Trophoblast cell (in vitro differentiated cells and primary cell): ENCODE data around the gene GPR135.

Experiments used
- DNase-seq, 2 donors: peaks; one replicate each; pipeline ENCODE4 v3.0.0-alpha.2; 2016
- H2AFZ ChIP-seq: 2 replicates; pipeline ENCODE4 v1.6.1; 2013; ENCODE audit warnings: low read length, moderate library complexity, mild to moderate bottlenecking; ENCODE audit not compliant: insufficient read depth, poor library complexity
- H2AK5ac ChIP-seq: 2 replicates; pipeline ENCODE4 v1.6.1; 2013; ENCODE audit warnings: mild to moderate bottlenecking, low read length
- H2BK120ac ChIP-seq: 2 replicates; pipeline ENCODE4 v1.6.1; 2013; ENCODE audit warnings: low read length, mild to moderate bottlenecking, moderate library complexity; ENCODE audit not compliant: insufficient read depth, poor library complexity
- H2BK12ac ChIP-seq: 2 replicates; pipeline ENCODE4 v1.6.1; 2013; ENCODE audit warnings: mild to moderate bottlenecking, low read length, moderate library complexity
- H2BK5ac ChIP-seq: 2 replicates; pipeline ENCODE4 v1.6.1; 2013; ENCODE audit warnings: low read length, low read depth, moderate library complexity, mild to moderate bottlenecking; ENCODE audit not compliant: poor library complexity
- H3K14ac ChIP-seq: 2 replicates; pipeline ENCODE4 v1.6.1; 2013; ENCODE audit warnings: mild to moderate bottlenecking, low read length
- H3K18ac ChIP-seq: 2 replicates; pipeline ENCODE4 v1.6.1; 2013; ENCODE audit warnings: mild to moderate bottlenecking, low read length
- H3K23ac ChIP-seq: 2 replicates; pipeline ENCODE4 v1.6.1; 2013; ENCODE audit warnings: low read length
- H3K27ac ChIP-seq: 2 replicates; pipeline ENCODE4 v1.5.1; 2013; ENCODE audit warnings: low read depth, mild to moderate bottlenecking, inconsistent platforms, low read length, moderate library complexity
- H3K27me3 ChIP-seq: 2 replicates; pipeline ENCODE4 v1.6.1; 2013; ENCODE audit warnings: inconsistent platforms, mild to moderate bottlenecking, low read length, moderate library complexity; ENCODE audit not compliant: insufficient read depth
- H3K36me3 ChIP-seq, 2 experiments: 1 replicate in 1 of 2; 2 replicates in 1 of 2; pipeline ENCODE4 v1.6.1; 2013; ENCODE audit warnings: low read length in 2 of 2, mild to moderate bottlenecking in 2 of 2, moderate library complexity in 1 of 2; ENCODE audit not compliant: insufficient read depth in 2 of 2, control insufficient read depth in 1 of 2
- H3K4ac ChIP-seq: 2 replicates; pipeline ENCODE4 v1.6.1; 2013; ENCODE audit warnings: low read depth, mild to moderate bottlenecking, low read length, moderate library complexity
- H3K4me1 ChIP-seq, 2 experiments: 1 replicate in 1 of 2; 2 replicates in 1 of 2; pipeline ENCODE4 v1.6.1; 2013; ENCODE audit warnings: low read length in 2 of 2, mild to moderate bottlenecking in 2 of 2, moderate library complexity in 1 of 2; ENCODE audit not compliant: insufficient read depth in 2 of 2, control insufficient read depth in 1 of 2
- H3K4me2 ChIP-seq: 2 replicates; pipeline ENCODE4 v1.6.1; 2013; ENCODE audit warnings: inconsistent platforms, mild to moderate bottlenecking, low read length, moderate library complexity
- H3K4me3 ChIP-seq: 2 replicates; pipeline ENCODE4 v1.5.1; 2013; ENCODE audit warnings: mild to moderate bottlenecking, low read depth, low read length, inconsistent platforms
- H3K79me1 ChIP-seq: one replicate; pipeline ENCODE4 v1.6.1; 2013; ENCODE audit warnings: low read length
- H3K79me2 ChIP-seq: 2 replicates; pipeline ENCODE4 v1.6.1; 2013; ENCODE audit warnings: low read length, mild to moderate bottlenecking; ENCODE audit not compliant: control insufficient read depth, insufficient read depth, poor library complexity
- H3K9ac ChIP-seq: 2 replicates; pipeline ENCODE4 v1.6.1; 2013; ENCODE audit warnings: mild to moderate bottlenecking, low read length
- H3K9me3 ChIP-seq: 2 replicates; pipeline ENCODE4 v1.6.1; 2013; ENCODE audit warnings: low read depth, mild to moderate bottlenecking, control low read depth, inconsistent platforms, low read length; ENCODE audit not compliant: insufficient read depth
- H4K12ac ChIP-seq: 2 replicates; pipeline ENCODE4 v1.6.1; 2013; ENCODE audit warnings: low read depth, mild to moderate bottlenecking, low read length, moderate library complexity
- H4K8ac ChIP-seq: 2 replicates; pipeline ENCODE4 v1.6.1; 2013; ENCODE audit warnings: low read depth, mild to moderate bottlenecking, low read length, moderate library complexity
- H4K91ac ChIP-seq: one replicate; pipeline ENCODE4 v1.6.1; 2013; ENCODE audit warnings: low read depth, mild to moderate bottlenecking, low read length, moderate library complexity
- WGBS: extraction: QIAGEN DNeasy Blood & Tissue Kit; methylation state at CpG from one replicate; pipeline ENCODE4 v1.1.7; 2013; ENCODE audit warnings: missing lambda C conversion rate; ENCODE audit not compliant: insufficient read length, insufficient coverage; ENCODE audit errors: extremely low coverage; 5-methylcytosine and 5-hydroxymethylcytosine counted together

The GPR135 gene

GRCh38 chr14:59460378-59460777 lies 4.8 kb downstream of the GPR135 start:
- WGBS = no CpG with 5 or more reads among the region's 1 CpG
- H3K4me1 ChIP-seq = peaks cover 7% of the 10 kb centered on the region in 2 experiments
- no peak overlapping the region for H2BK5ac ChIP-seq
- no peak overlapping the region for H4K8ac ChIP-seq
- no peak overlapping the region for H4K91ac ChIP-seq
- no peak overlapping the region for H3K23ac ChIP-seq
- peaks cover 9% of the 10 kb centered on the region for H3K27me3 ChIP-seq
- no peak overlapping the region for H3K4me2 ChIP-seq
- H3K18ac ChIP-seq = no peak overlapping the region
- no peak overlapping the region for H3K27ac ChIP-seq
- H3K14ac ChIP-seq = no peak overlapping the region
- H2BK120ac ChIP-seq = no peak overlapping the region
- H3K4me3 ChIP-seq = no peak overlapping the region
- H3K79me1 ChIP-seq = no peaks in the 10 kb centered on the region
- H3K36me3 ChIP-seq = no peaks in the 10 kb centered on the region
- H3K9ac ChIP-seq = no peak overlapping the region
- no peak overlapping the region for H4K12ac ChIP-seq
- no peak overlapping the region for H3K4ac ChIP-seq
- no peak for DNase-seq
- H2AFZ ChIP-seq = no peak overlapping the region
- H3K9me3 ChIP-seq = no peaks in the 10 kb centered on the region
- no peak overlapping the region for H2AK5ac ChIP-seq
- H2BK12ac ChIP-seq = no peak overlapping the region
- H3K79me2 ChIP-seq = no peaks in the 10 kb centered on the region

- Histone ChIP-seq H2AK5ac (no peak overlapping the region), H3K27ac (no peak overlapping the region), H2AFZ (no peak overlapping the region), H2BK120ac (no peak overlapping the region), H3K36me3 (no peaks in the 10 kb centered on the region), H4K12ac (no peak overlapping the region), H3K9ac (no peak overlapping the region), H3K4me1 (no peaks in the 10 kb centered on the region), H3K79me2 (no peaks in the 10 kb centered on the region), H3K14ac (no peak overlapping the region), H3K79me1 (no peaks in the 10 kb centered on the region), H4K8ac (no peak overlapping the region), H3K18ac (no peak overlapping the region), H3K4me3 (no peak overlapping the region), H3K9me3 (no peaks in the 10 kb centered on the region), H3K23ac (no peak overlapping the region), H2BK12ac (no peak overlapping the region), H3K4me2 (no peak overlapping the region), H3K4ac (no peak overlapping the region), H3K27me3 (peaks cover under 1% of the 10 kb centered on the region), H4K91ac (no peak overlapping the region), H2BK5ac (no peak overlapping the region)
- DNase-seq = no peak
- WGBS = no CpG with 5 or more reads among the region's 2 CpGs
Measured at GRCh38 chr14:59458486-59458885, 6.7 kb downstream of the GPR135 start.

- Histone ChIP-seq H3K4me3 (no peak overlapping the region), H3K9ac (no peak overlapping the region), H2BK12ac (no peak overlapping the region), H2BK5ac (no peak overlapping the region), H2AFZ (no peak overlapping the region), H4K91ac (no peak overlapping the region), H3K23ac (no peak overlapping the region), H2AK5ac (no peak overlapping the region), H3K4me1 (no peaks in the 10 kb centered on the region), H3K27ac (no peak overlapping the region), H4K12ac (no peak overlapping the region), H3K27me3 (no peaks in the 10 kb centered on the region), H3K4ac (no peak overlapping the region), H3K14ac (no peak overlapping the region), H3K4me2 (no peak overlapping the region), H3K79me1 (no peaks in the 10 kb centered on the region), H3K36me3 (no peaks in the 10 kb centered on the region), H3K9me3 (no peaks in the 10 kb centered on the region), H2BK120ac (no peak overlapping the region), H4K8ac (no peak overlapping the region), H3K18ac (no peak overlapping the region), H3K79me2 (peaks cover 1% of the 10 kb centered on the region)
- no peak for DNase-seq
- no CpG with 5 or more reads among the region's 1 CpG for WGBS
Measured at GRCh38 chr14:59455411-59455810, 9.8 kb downstream of the GPR135 start.

GRCh38 chr14:59454139-59454538 lies 11.0 kb downstream of the GPR135 start:
- H4K91ac ChIP-seq = no peak overlapping the region
- no peak overlapping the region for H4K8ac ChIP-seq
- no peaks in the 10 kb centered on the region for H3K9me3 ChIP-seq
- no peak overlapping the region for H2AFZ ChIP-seq
- H2AK5ac ChIP-seq = no peak overlapping the region
- H2BK5ac ChIP-seq = no peak overlapping the region
- no peaks in the 10 kb centered on the region for H3K27me3 ChIP-seq
- H3K23ac ChIP-seq = no peak overlapping the region
- no peak overlapping the region for H2BK120ac ChIP-seq
- no peak overlapping the region for H4K12ac ChIP-seq
- no peaks in the 10 kb centered on the region for H3K4me1 ChIP-seq
- H3K14ac ChIP-seq = no peak overlapping the region
- WGBS = no CpG with 5 or more reads among the region's 2 CpGs
- no peaks in the 10 kb centered on the region for H3K79me1 ChIP-seq
- H3K27ac ChIP-seq = no peak overlapping the region
- H3K4me2 ChIP-seq = no peak overlapping the region
- no peak overlapping the region for H2BK12ac ChIP-seq
- H3K9ac ChIP-seq = no peak overlapping the region
- no peak overlapping the region for H3K18ac ChIP-seq
- no peaks in the 10 kb centered on the region for H3K36me3 ChIP-seq
- H3K4ac ChIP-seq = no peak overlapping the region
- peaks cover 1% of the 10 kb centered on the region for H3K79me2 ChIP-seq
- no peak overlapping the region for H3K4me3 ChIP-seq
- peak in 1 of 2 donors; percentile 73 for DNase-seq
